HG03432 (cell line): ENCODE data around the gene ARHGAP26.

Experiments
- ATAC-seq: cut with Tn5 transposase; IDR thresholded peaks from one replicate; pipeline ENCODE4 v1.9.1; 2021; ENCODE audit warnings: mild to moderate bottlenecking, moderate library complexity; ENCODE audit not compliant: unreplicated experiment

The ARHGAP26 gene

DNA sequence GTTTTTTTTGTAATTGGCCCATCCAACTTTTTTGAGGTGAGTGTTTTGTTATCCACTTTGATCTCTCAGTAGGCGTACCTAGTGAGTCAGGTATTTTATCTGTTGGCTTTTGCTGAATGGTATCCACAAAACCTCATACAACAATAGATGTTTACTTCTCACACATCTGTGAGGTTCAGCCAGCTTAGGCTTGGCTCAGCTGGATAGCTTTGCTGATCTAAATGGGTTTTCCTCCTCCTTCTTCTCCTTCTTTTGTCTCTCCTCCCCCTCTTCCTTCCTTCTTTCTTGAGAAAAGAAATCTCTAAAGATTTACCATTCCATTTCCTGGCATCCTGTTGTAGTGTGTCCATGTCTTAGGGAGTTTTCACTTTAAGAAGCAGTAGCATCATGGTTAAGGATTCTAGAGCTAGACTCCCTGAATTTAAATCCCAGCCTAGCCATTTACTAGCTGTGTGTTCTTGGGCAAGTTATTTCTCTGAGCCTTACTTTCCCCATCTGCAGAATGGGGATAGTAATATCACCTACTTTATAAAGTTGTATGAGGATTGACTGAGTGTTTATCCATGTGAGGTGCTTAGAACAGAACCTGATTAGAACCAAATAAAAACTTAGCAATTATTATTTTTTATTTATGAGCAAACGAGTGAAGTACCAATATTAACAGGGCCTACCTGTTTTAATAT is 126.3 kb downstream of the ARHGAP26 start:
- ATAC-seq: no peak

DNA sequence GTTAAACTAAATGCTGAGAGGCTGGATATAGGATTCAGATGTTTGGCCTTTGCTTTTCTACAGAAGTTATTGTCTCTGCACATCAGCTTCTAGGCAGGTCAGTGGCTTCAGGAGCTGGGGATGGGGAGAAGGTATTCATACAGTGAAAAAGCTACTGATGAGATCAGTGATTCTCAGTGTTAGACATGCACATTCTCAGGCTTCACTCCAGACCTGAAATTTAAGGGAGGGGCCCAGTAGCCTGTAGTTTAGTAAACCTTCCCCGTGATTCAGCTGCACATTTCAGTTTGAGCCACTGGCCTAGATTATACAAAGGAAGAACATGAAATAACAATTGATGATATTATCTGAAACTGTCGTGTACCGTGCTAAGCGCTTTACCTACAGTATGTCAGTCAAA is 127.2 kb downstream of the ARHGAP26 start:
- ATAC-seq: no peak

- ATAC-seq: no peak
Measured at GRCh38 chr5:142900927-142901326, 130.8 kb downstream of the ARHGAP26 start.

GRCh38 chr5:142901476-142902185 is 131.5 kb downstream of the ARHGAP26 start:
- no peak for ATAC-seq

DNA sequence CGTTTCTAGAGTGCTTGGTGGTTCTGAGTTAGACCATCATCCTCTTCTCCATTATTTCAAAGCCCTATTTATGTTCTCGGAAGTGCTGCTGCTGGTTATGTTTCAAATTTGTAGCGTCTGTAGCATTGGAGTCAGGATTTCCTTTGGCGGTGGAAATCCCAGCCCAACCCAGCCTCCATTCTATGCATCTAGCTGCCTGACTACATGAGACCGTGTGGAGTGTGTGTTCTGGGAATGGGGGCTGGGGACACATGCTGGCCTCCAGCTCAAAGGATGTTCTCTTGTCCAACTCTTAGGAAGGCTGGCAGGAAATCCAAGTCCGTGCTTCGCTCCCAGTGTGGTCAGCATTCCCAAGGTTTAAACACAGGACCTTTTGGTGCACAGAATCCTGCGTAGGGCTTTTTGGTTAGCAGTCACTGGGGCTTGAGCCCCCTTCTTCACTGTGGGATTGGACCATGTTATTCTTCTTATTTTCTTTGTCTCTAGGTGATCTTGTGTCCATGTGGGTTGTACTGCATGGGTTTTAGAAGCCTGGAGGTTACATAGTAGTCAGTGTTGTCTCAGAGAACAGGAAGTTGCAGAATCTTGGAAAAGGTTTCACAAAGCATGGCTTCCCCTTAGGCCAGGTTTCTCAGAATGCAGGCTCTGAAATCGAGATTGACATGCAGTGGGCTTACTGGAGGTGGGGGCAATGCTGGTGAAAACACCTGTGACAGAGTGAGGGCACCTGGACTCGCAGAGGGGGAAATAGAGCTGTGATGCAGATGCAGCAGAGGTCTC is 132.2 kb downstream of the ARHGAP26 start:
- no peak for ATAC-seq

DNA sequence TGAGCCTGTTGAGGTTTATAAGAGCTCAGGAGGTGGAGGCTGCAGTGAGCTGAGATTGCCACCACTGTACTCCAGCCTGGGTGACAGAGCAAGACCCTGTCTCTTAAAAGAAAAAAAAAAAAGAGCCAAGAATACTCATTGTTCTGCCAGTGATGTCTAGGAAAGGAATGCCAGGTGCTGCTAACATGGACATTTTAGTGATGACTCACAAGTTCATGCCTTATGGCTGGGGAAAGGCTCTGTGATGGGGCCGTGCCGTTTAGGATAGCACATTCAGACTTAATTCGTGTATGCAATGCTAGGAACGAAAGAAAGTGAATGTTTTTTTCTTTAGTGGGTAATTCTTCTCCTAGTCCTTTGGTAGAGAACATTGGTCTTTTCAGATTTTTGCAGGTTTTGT is 134.2 kb downstream of the ARHGAP26 start:
- no peak for ATAC-seq

DNA sequence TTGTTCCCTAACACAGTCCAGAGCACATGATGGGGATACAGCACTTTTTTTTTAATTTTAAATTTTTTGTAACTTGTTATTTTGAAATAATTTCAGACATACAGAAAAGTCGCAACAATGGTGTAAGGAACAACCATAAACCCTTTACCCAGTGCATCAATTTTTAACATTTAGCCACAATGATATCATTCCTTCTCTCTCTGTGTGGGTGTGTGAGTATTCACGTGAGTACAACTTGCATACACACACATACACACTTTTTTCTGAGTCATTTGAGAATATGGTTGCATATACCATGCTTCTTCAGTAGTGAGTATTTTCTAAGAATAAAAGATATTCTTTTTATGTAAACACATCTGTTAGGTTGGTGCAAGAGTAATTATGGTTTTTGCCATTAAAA is 135.2 kb downstream of the ARHGAP26 start:
- ATAC-seq: no peak

GRCh38 chr5:142906863-142907671 is 136.9 kb downstream of the ARHGAP26 start:
- no peak for ATAC-seq

- no peak for ATAC-seq
Measured at GRCh38 chr5:142908659-142909058, 138.5 kb downstream of the ARHGAP26 start.

- ATAC-seq: no peak
Measured at GRCh38 chr5:142910128-142910527, 140.0 kb downstream of the ARHGAP26 start.

DNA sequence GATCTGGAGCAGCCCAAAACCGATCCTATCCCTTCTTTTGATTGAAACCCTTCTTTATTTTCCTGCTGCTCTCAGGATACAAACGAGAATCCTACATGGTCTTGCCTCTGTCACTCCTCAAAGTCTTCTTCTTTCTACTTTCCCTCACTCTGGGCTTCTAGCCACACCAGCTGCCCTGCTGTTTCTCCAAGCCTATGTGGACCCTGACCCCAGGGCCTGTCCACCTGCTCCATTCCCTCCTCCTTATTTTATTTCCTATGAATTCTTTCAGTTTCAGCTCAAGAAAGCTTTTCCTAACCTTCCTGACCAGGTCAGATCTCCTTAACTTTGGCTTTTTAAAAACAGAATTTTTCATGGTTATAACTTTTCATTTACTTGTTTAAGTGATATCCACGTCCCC is 141.0 kb downstream of the ARHGAP26 start:
- no peak for ATAC-seq

DNA sequence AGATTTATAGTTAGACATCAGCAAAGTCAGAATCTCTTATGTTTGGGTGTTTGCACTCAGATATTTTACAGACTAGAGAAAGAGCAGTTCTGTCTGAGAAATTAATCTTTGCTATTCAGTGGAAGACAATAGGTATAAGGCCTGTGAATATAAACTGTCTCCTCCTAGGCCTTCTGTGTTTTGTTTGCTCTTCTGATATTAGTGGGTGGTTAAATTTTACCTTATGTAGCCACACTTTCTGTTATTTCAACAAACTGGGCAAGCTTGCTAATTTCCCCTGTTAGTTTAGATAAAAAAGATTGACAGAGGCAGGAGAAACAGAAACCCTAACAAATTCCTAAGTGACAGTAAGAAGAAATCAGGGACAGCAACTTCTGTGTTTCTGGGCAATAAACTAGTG is 141.6 kb downstream of the ARHGAP26 start:
- no peak for ATAC-seq

DNA sequence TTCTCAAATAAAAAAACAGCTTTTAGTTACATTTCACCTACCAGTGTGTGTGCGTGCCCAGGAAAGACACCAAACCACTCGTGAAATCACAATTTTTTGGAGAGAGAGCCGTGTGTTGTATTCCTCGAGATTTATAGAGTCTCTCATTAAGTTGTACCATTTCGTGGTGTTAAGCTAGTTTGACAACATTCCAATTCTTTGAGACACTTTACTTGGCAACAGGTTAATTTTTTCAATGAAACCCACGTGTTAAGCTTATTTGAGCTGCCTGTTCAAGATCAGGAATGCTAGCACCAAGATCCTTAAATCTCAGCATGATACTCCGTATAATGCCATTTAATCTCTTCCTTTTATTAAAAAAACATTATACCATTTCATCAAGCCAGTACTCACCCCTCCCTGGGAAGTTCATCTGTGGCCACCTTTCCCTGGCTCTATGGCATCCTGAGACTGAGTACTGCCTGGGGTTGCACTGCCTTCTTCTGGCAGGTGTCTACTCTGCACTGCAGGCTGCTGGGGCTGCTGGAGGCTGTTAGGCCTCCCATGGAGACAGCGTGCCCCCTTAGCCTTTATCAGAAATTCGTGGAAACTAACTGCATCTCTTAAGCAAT is 143.7 kb downstream of the ARHGAP26 start:
- no peak for ATAC-seq

DNA sequence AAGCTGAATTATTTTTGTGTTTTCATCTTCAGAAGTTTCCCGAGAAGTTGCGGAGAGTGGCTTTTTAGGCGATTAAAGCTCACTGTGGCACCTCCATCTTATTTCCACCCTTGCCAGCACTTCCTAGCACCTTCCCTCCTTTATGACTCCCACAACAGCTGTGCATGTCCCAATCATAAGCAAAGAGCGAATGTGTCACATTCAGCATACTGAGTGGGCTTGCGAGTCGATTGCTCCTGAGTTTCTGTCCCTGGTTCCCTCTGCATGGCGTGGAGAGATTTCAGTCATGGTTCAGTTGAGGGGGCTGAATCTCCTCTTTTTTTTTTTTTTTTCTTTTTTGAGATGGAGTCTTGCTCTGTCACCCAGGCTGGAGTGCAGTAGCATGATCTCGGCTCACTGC is 144.9 kb downstream of the ARHGAP26 start:
- ATAC-seq: no peak

DNA sequence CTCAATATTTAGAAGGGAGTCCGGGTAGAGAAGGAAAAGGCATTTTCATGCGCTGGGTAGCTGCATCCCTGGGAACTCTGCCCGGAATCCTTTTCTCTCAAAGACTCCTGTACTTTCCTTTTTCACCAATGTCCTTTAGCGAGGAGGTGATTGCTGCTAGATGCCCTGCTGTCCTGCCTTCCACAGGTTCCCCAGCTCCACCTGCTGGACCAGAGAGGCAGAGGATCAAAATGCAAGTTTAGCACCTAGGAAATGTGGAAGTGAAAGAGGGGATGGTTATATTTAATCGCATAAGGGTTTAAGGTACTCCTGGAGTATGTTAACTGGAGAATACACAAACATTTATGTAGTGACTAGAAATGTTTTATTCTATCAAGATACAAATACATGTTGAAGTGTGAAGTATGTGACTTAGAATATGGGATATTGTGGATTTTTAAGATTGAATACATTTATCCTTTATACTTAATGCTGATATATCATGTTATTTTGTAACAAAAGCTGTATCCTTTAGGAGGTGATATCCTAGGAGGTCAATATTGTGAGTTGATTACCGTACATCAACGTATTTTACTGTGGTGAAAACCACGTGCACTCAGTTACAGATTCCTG is 145.7 kb downstream of the ARHGAP26 start:
- peak; percentile 84 for ATAC-seq

DNA sequence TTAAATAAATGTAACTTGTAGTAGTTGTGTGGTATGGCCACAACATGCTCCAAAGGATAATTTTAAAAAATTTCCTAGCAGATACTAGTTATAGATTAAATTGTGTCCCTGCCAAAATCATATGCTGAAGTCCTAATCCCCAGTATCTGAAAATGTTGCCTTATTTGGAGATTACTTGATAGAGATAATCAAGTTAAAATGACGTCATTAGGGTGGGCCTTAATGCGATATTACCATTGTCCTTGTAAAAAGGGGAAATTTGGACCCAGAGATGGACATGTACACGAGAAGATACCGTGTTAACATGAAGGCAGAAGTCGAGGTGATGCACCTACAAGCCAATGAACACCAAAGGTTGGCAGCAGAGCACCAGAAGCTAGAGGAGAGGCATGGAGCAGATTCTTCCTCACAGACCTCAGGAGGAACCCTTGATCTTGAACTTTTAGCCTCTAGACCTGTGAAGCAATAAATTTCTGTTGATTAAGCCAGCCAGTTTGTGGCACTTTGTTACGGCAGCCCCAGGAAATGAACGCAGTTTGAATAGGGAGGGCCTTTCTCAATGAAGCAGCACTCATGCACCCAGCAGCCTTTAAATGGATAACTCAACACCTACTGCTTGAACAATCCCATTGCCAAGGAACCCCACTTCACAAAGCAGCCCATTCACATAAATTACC is 148.9 kb downstream of the ARHGAP26 start:
- ATAC-seq: no peak

- no peak for ATAC-seq
Measured at GRCh38 chr5:142920849-142921612, 150.9 kb downstream of the ARHGAP26 start.

- ATAC-seq: peak; percentile 74
Measured at GRCh38 chr5:142922223-142922952, 152.2 kb downstream of the ARHGAP26 start.
